SW 1271 (cell line): ENCODE measurements around the gene GUK1.
A peak's percentile ranks its signal among the peaks of the same experiment; 100 is the strongest.
"Not testable (repeated sequence)": the region's sequence is repeated elsewhere in the genome, so short reads cannot be mapped to it uniquely, and the experiment has no call there.

ENCODE experiments used
- DNase-seq, 2 experiments: peaks; one replicate each; lab custom pipeline; 2025; lab: John Stamatoyannopoulos, UW

The GUK1 gene

DNA sequence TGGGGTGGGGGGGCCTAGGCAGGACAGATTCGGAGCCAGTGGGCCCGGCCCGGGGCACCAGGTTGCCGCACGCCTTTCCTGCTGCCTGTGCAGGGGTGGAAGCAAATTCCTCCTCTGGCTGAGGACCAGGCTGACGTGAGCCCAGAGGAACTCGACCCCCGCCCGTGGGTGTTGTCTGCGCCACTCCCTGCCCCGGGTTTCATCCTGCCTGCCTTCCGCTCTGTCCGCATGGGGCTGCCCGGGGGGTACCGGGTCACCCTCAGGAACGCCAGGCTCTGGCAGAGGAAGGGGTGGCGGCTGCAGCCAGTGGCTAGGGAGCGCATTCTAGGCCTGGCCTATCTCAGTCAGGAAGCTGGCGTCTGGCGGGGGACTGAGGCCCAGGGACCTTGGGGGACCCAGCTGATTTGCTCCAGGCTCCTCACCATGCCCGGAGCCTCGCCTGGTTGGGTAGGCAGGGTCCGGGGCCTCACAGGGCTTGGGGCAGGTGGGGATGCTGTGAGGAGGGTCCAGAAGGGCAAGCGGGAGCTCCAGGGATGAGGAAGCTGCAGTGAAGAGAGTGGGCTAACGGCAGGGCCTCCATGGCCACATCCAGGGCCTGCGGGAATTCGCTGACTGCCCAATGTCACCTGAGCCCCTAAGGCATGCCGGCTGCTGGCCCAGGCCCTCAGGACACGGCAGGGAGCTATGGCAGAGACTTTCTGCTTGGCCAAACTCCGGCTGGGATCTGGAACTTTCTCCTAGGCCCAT, 23.1 kb downstream of the GUK1 start:
- DNase-seq: no peak

- DNase-seq: no peak
Measured at GRCh38 chr1:228163776-228164519, 23.9 kb downstream of the GUK1 start.

- DNase-seq: no peak
Measured at GRCh38 chr1:228164561-228165371, 24.7 kb downstream of the GUK1 start.

- peak; percentile 85 to 90 for DNase-seq
Measured at GRCh38 chr1:228165372-228166169, 25.5 kb downstream of the GUK1 start, which contains the start of gene IBA57. IBA57 (plus strand) TSS chr1:228165804; CDS start chr1:228165817, 13 bp downstream.

GRCh38 chr1:228166170-228166936, 26.3 kb downstream of the GUK1 start:
- DNase-seq: peak in 1 of 2 experiments; percentile 58

DNA sequence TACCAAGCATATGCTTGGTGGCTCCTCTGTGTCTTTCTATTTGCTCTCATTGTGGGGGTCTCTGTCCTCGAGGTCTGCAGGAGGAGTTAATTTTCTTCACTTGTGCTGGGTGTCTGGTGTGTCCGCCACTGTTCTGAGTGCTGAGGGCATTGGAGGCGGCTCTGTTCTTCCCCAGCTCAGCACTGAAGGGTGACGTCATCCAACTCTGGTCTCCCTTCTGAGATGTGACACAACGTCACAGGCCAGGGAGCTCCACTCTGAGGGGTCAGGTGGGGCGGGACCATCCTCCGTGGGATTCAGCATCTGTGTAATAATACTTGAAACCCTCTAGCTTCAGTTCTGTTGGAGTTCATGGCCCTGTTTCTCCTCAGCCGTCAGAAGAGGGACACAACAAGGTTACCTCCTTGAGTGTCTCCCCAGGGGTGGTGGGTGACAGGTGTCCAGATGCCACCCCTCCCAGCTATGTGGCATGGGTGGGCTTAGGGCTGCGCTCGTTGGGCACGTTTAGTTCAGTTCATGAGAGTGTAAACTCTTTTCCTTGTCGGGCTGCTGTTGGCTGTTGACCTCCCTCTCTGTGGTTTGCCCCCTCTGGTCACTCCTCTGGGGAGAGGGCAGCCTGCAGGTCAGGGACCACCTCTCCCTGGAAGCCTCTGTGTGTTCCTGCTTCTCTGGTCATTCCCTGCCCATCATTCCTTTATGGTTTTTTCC, 28.6 kb downstream of the GUK1 start:
- no peak for DNase-seq

DNA sequence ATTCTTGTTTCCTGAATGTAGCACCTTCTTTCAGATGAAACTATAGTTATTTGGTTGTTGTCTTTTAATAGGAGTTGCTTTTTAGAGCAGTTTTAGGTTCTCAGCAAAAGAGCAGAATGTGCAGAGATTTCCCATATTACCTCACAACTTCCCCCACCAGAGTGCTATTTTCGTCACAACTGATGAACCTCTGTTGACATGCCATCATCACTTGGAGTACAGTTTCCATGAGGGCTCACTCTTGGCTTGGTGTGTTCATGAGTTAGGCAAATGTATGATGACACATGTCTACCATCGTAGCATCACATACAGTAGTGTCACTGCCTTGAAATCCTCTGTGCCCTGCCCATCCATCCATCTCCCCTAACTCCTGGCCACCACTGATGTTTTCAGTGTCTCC, 29.3 kb downstream of the GUK1 start:
- DNase-seq: no peak

- no peak for DNase-seq
Measured at GRCh38 chr1:228170666-228171065, 30.6 kb downstream of the GUK1 start.

DNA sequence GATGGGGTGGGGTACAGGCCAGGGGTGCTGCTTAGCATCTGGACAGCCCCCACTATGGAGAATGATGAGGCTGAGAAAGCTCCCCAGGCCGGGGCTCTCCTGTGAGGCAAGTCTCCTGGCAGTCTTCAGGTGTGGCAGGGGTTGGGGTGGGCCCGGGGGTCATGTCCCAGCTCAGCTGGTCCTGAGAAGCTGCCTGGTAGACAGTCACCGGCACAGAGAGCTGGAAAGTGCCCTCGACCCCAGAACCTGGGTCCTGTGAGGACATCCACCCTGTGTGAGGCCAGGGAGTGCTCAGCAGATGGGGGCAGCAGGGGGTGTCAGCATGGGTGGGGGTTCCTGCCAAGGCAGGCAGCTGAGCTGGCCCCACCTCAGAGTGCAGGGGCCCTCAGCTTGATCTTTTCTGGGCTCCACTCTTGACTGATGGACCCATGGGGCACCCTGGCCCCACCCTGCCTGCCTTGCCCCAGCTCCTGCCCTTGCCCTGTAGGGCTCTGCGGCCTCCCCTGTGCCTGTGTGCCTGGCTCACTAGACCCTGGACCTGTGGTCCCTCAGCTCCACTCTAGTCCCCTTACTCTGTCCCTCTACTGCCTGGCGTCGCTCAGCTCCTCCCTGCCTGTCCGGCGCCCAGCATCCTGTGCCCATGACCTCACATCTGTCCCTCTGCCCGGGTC, 31.3 kb downstream of the GUK1 start:
- no peak for DNase-seq

DNA sequence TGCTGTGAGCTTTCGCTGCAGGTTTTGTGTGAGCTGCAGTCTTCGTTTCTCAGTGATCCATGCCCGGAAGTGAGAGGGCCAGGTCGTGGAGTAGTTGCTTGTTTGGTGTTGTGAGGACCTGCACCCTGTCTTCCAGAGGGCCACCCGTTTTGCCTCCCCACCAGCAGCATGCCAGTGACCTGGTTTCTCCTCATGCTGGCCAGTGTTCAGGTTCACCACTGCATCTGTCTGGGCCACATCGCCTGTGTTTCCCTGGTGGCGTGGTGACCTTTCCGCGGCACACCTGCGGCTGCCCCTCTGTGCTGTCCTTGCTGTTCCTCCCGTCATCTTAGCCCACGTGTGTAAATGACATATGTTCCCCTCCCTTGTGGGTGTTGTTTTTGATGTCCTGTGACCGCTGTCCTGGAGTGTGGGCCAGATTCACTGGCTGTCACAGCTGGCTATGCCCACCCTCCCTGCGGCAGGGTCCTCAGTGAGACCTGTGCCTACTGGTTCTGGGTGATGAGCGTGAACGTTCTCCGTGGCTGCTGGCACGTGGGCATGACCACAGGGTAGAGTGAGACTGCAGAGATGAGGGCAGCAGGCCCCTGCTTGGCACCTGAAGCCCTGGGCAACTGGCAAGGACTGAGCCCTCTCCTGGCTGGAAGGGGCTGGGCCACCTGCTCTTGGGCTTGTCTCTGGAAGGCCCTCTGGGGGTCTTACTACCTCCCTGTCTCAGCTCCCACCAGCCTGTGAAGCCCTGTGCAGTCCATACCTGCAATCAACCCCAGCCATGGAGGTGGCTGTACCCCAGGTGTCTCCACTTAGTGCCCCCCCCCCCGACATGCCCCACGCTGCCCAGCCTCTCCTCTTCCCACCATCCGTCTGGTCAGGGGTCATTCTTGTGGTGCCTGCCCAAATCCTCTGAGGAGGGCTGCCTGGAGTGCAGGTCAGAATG, 32.8 kb downstream of the GUK1 start:
- no peak for DNase-seq

- not testable (repeated sequence) for DNase-seq
Measured at GRCh38 chr1:228173528-228174481, 33.7 kb downstream of the GUK1 start.

GRCh38 chr1:228174482-228175315, 34.6 kb downstream of the GUK1 start:
- no peak for DNase-seq

GRCh38 chr1:228175316-228176023, 35.4 kb downstream of the GUK1 start:
- no peak for DNase-seq

- DNase-seq: no peak
Measured at GRCh38 chr1:228176024-228176395, 35.9 kb downstream of the GUK1 start.

DNA sequence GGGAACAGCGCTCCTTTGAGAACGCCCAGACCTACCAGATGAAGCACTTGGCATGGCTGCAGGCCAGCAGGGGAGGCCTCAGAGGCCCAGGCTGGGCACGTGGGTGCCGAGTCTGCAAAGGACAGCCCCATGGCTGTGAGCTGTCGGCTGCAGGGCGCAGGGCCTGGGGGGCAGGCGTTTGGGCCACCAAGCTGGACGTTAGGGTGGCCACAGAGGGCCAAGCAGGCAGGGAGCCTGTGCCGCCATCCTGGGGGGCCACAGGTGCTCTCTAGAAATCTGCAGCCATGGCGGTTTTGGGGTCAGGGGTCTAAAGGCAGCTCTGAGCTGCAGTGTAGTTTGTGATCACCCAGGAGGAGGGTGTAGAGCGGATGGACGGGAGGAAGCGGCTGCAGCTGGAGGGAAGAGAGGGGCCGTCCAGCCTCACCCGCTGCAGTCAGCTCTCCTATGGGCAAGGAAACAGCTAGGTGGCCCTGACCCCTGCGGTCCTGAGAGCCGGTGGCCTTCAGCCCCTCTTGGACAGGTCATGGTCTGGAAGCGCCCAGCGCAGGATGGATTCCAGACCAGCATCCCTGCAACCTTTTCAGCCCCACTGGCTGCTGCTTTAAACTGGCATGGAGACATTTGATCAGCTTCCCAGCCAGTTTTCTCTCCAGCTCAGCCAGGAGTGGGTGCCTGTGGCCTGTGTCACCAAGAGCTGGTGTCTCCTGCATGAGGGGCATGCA, 36.5 kb downstream of the GUK1 start:
- DNase-seq: no peak
